Measurements from ENCODE around the gene SLC9A8. TPM values are rescaled to one million over a fixed set of nuclear protein-coding genes. Genes with fewer than 3 reads are reported as not detected.

SLC9A8 gene
- total and polyA plus RNA-seq, 2 donors (not counting 1 experiment from before 2014, with no cell fraction given) = 17.8 to 29.7 TPM

- WGBS (ENCODE audit: insufficient coverage) = 71% methylated on average over 1 of the region's 1 CpG
- H3K27ac Mint-ChIP-seq = no peak overlapping the region
- no peaks in the 10 kb centered on the region for H4K20me1 ChIP-seq (ENCODE audit: control insufficient read depth, insufficient read depth, low read length, poor library complexity, severe bottlenecking)
- H3K4me3 Mint-ChIP-seq = no peak overlapping the region
- no peaks in the 10 kb centered on the region for H3K79me2 ChIP-seq (ENCODE audit: control insufficient read depth, insufficient read depth, low read length)
- peaks cover 5% of the 10 kb centered on the region for H3K27me3 Mint-ChIP-seq
- H3K27ac ChIP-seq (ENCODE audit: low read length in 2 of 2) = no peak overlapping the region
- H3K9me3 Mint-ChIP-seq (ENCODE audit: insufficient read depth) = no peaks in the 10 kb centered on the region
- DNase-seq (no peak), ATAC-seq (ENCODE audit: low read depth) (no peak)
- H3K4me1 ChIP-seq (ENCODE audit: control insufficient read depth in 2 of 2, insufficient read depth in 2 of 2, low read length in 2 of 2) = peaks cover 39 to 50% of the 10 kb centered on the region in 2 donors
- H3K4me3 ChIP-seq (ENCODE audit: control extremely low read depth in 1 of 5, extremely low read depth in 1 of 5, insufficient read depth in 1 of 5, low read depth in 2 of 5, low read length in 4 of 5) = no peak overlapping the region
- H3K27me3 ChIP-seq (replicated peaks in 1 of 4; ENCODE audit: control extremely low read depth in 1 of 4, control insufficient read depth in 3 of 4, insufficient read depth in 4 of 4, low read length in 3 of 4) = peaks cover 0 to 3% (median 0%) of the 10 kb centered on the region in 4 experiments
- no peak overlapping the region for H3K9ac ChIP-seq (ENCODE audit: low read length)
- no peaks in the 10 kb centered on the region for H3K36me3 ChIP-seq (replicated peaks in 1 of 2; ENCODE audit: control extremely low read depth in 1 of 2, control insufficient read depth in 1 of 2, extremely low read depth in 1 of 2, insufficient read depth in 2 of 2, low read length in 1 of 2)
- intact Hi-C loops (cut with micrococcal nuclease) = no loop called here
- H3K4me2 ChIP-seq (replicated peaks; ENCODE audit: low read depth, low read length, poor library complexity, severe bottlenecking) = no peak overlapping the region
- H3K4me1 Mint-ChIP-seq = peaks cover 53% of the 10 kb centered on the region
- ChIA-PET CTCF (interaction anchor here (0.9 kb wide), 1 partner anchor 17 kb away, joined by 3 read pairs; no protein-coding TSS in a partner anchor), POLR2A (no interaction called here)
- no peak for TF ChIP-seq CTCF (IDR thresholded peaks at IDR 0.05)
- no peaks in the 10 kb centered on the region for H3K9me3 ChIP-seq (ENCODE audit: control extremely low read depth in 1 of 3, control insufficient read depth in 2 of 3, insufficient read depth in 1 of 3, low read length in 2 of 3)
- H2AFZ ChIP-seq (ENCODE audit: insufficient read depth, low read depth, low read length, poor library complexity, severe bottlenecking) = no peak overlapping the region
These were observed 20.6 kb upstream of the SLC9A8 start for GRCh38 chr20:49792006-49792405.

GRCh38 chr20:49792611-49793010, 20.0 kb upstream of the SLC9A8 start:
- Mint-ChIP-seq H3K9me3 (ENCODE audit: insufficient read depth) (no peaks in the 10 kb centered on the region), H3K4me1 (peaks cover 49% of the 10 kb centered on the region), H3K27me3 (peaks cover 9% of the 10 kb centered on the region), H3K27ac (no peak overlapping the region), H3K4me3 (no peak overlapping the region)
- no peaks in the 10 kb centered on the region for H3K79me2 ChIP-seq (ENCODE audit: control insufficient read depth, insufficient read depth, low read length)
- WGBS (ENCODE audit: insufficient coverage) = 100% methylated on average over 1 of the region's 3 CpGs
- ATAC-seq (ENCODE audit: low read depth) = no peak
- TF ChIP-seq EZH2 (IDR thresholded peaks at IDR 0.05; ENCODE audit: borderline replicate concordance, insufficient read depth, low read depth, low read length, poor library complexity, severe bottlenecking) (no peak), CTCF (IDR thresholded peaks at IDR 0.05) (no peak)
- POLR2A ChIA-PET = no interaction called here
- H4K20me1 ChIP-seq (ENCODE audit: control insufficient read depth, insufficient read depth, low read length, poor library complexity, severe bottlenecking) = no peaks in the 10 kb centered on the region
- H3K27me3 ChIP-seq (replicated peaks in 1 of 4; ENCODE audit: control extremely low read depth in 1 of 4, control insufficient read depth in 3 of 4, insufficient read depth in 4 of 4, low read length in 3 of 4) = peaks cover 0 to 8% (median under 1%) of the 10 kb centered on the region in 4 experiments
- H3K4me2 ChIP-seq (replicated peaks; ENCODE audit: low read depth, low read length, poor library complexity, severe bottlenecking) = no peak overlapping the region
- H2AFZ ChIP-seq (ENCODE audit: insufficient read depth, low read depth, low read length, poor library complexity, severe bottlenecking) = no peak overlapping the region
- H3K4me1 ChIP-seq (ENCODE audit: control insufficient read depth in 2 of 2, insufficient read depth in 2 of 2, low read length in 2 of 2) = peaks cover 34 to 44% of the 10 kb centered on the region in 2 donors
- no peak overlapping the region for H3K27ac ChIP-seq (ENCODE audit: low read length in 2 of 2)
- H3K36me3 ChIP-seq (replicated peaks in 1 of 2; ENCODE audit: control extremely low read depth in 1 of 2, control insufficient read depth in 1 of 2, extremely low read depth in 1 of 2, insufficient read depth in 2 of 2, low read length in 1 of 2) = no peaks in the 10 kb centered on the region
- intact Hi-C loops (cut with micrococcal nuclease) = no loop called here
- CTCF ChIA-PET = no interaction called here
- no peak overlapping the region for H3K9ac ChIP-seq (ENCODE audit: low read length)
- no peaks in the 10 kb centered on the region for H3K9me3 ChIP-seq (ENCODE audit: control extremely low read depth in 1 of 3, control insufficient read depth in 2 of 3, insufficient read depth in 1 of 3, low read length in 2 of 3)
- no peak overlapping the region for H3K4me3 ChIP-seq (ENCODE audit: control extremely low read depth in 1 of 5, extremely low read depth in 1 of 5, insufficient read depth in 1 of 5, low read depth in 2 of 5, low read length in 4 of 5)
- no peak for DNase-seq

Measured in B cell (primary cell).